ENCODE results near the gene FOXJ1.

DNA sequence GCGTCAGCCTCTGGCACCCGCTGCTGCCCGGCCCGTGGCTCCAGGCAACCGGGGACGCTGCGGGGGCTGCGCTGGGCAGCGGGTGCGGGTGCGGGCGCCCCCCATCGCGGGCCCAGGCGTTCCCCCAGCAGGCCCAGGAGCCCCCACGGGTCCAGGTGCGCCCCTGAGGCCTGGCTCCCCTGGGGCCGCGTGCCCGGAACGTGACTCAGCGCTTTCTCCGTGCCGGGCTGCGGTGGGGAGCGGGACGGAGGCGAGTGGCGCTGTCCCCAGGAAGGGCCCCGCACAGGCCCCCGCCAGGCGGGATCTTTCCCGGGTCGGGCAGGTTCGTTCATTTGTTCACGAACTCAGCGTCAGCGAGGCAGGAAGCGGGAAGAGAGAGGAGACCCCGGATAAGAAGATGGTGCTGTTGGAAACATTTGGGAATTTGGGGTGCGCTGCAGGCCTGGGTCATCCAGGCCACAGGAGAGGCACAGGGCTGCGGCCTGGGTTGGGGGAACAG, 19.1 kb downstream of the FOXJ1 start:
- TF ChIP-seq, protein P1, sequence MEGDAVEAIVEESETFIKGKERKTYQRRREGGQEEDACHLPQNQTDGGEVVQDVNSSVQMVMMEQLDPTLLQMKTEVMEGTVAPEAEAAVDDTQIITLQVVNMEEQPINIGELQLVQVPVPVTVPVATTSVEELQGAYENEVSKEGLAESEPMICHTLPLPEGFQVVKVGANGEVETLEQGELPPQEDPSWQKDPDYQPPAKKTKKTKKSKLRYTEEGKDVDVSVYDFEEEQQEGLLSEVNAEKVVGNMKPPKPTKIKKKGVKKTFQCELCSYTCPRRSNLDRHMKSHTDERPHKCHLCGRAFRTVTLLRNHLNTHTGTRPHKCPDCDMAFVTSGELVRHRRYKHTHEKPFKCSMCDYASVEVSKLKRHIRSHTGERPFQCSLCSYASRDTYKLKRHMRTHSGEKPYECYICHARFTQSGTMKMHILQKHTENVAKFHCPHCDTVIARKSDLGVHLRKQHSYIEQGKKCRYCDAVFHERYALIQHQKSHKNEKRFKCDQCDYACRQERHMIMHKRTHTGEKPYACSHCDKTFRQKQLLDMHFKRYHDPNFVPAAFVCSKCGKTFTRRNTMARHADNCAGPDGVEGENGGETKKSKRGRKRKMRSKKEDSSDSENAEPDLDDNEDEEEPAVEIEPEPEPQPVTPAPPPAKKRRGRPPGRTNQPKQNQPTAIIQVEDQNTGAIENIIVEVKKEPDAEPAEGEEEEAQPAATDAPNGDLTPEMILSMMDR (conservative IDR thresholded peaks at IDR 0.05; ENCODE audit: low read length), result no peak
- no peak for TF ChIP-seq EZH2phosphoT487 (IDR thresholded peaks at IDR 0.05; ENCODE audit: borderline replicate concordance)
